ENCODE data around the gene C2orf68.
A peak's percentile ranks its signal among the peaks of the same experiment; 100 is the strongest.
"Not testable (repeated sequence)": the region's sequence is repeated elsewhere in the genome, so short reads cannot be mapped to it uniquely, and the experiment has no call there.

C2orf68 gene

DNA sequence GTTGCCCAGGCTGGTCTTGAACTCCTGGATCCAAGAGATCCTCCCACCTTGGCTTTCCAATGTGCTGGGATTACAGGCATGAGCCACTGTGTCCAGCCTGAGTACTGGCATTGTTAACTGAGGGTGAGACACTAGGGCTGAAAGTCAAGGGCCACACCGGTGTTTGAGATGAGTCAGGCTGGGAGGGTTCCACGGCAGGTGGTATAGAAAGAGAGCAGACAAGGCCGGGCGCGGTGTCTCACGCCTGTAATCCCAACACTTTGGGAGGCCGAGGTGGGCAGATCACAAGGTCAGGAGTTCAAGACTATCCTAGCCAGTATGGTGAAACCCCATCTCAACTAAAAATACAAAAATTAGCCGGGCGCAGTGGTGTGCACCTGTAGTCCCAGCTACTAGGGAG is 19.6 kb downstream of the C2orf68 start:
- H3K27me3 Mint-ChIP-seq; ATAC-seq (replicated peaks; ENCODE audit: extremely low read depth, poor library complexity, severe bottlenecking); H3K4me3 Mint-ChIP-seq; H3K9me3 Mint-ChIP-seq; H3K27ac Mint-ChIP-seq (ENCODE audit: low read depth); DNase-seq (ENCODE audit: low spot score in 2 of 2); H3K36me3 Mint-ChIP-seq (ENCODE audit: insufficient read depth): not testable (repeated sequence)
- H3K4me1 Mint-ChIP-seq = peaks cover 64% of the 10 kb centered on the region

DNA sequence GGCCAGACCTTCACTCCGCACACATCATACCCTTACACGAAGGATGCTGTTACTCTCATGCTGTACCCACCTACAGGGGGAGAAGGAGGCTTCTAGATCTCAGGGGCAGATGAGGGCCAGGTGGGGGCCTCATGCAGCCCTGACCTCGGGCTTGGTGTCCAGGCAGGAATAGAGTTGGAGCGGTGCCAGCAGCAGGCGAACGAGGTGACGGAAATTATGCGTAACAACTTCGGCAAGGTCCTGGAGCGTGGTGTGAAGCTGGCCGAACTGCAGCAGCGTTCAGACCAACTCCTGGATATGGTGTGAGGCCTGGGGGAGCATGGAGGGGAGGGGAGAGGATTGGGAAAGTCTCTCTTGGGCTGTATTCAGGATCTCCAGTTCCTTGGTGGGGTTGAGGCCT is 20.3 kb downstream of the C2orf68 start:
- Mint-ChIP-seq H3K27ac (ENCODE audit: low read depth) (no peak overlapping the region), H3K9me3 (no peaks in the 10 kb centered on the region), H3K4me3 (no peak overlapping the region), H3K36me3 (ENCODE audit: insufficient read depth) (peaks cover 8% of the 10 kb centered on the region), H3K4me1 (peaks cover 56% of the 10 kb centered on the region), H3K27me3 (no peaks in the 10 kb centered on the region)
- no peak for DNase-seq (ENCODE audit: low spot score in 2 of 2)
- ATAC-seq (replicated peaks; ENCODE audit: extremely low read depth, poor library complexity, severe bottlenecking) = no peak

DNA sequence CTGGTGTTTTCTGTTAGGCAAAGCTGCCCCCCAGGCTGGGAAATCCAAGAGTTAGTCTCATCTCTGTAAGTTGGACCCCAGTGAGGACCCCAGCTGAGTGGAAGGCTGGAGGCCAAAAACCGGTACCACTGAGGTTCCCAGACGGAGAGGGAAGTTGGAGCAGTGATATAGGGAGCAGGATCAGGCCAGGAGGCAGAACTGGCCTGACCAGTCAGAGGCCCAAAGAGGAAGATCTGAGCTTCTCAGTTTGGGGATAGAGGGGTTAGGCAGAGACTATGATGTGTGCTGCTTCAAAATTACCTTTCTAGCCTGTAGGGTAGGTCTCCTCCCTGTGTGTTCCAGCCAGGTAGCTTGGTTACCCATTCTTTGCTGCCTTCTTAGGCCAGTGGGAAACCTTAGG is 20.9 kb downstream of the C2orf68 start:
- H3K4me1 Mint-ChIP-seq = peaks cover 51% of the 10 kb centered on the region

DNA sequence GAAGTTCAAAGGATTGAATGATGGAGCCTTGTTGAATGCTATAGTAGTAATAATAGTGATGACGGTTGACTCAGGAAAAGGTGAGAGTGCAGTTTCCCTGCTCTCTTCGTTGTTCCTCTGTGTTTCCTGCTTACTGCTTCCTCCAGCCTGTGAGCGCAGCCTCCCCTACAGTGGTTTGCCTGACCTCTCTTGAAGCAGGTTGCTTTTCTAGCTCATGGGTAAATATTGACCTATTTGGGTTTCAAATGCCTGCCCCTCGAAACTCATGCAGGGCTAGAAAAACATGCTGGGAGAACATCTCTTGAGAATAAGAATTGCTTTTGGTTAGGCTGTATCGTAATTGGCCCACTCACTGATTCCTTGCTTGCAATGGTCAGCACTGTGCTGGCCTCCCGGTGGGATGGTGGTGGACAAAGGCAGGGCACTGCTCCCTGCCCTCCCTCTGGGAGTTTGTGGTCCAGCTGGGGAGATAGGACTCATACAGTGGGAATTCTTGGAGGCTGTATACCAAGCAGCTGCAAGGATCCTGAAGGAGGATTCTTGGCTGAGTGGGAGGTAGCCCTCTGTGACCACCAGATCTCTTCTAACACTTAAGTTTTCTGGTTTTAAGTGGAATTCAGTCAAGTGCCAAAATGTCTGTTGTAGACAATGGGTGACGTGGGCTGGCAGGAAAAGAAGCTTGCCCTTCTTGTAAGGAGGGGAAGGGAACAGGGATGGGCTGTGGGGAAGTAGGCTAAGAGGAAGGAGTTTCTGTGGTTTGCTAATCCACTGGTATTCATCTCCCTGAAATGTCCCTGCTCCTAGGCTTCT is 21.7 kb downstream of the C2orf68 start:
- DNase-seq (ENCODE audit: low spot score in 2 of 2) = no peak
- H3K27ac Mint-ChIP-seq (ENCODE audit: low read depth) = no peak overlapping the region

More for the DNA sequence above, 20.9 kb downstream of the C2orf68 start:
- DNase-seq (ENCODE audit: low spot score in 2 of 2) (no peak), ATAC-seq (replicated peaks; ENCODE audit: extremely low read depth, poor library complexity, severe bottlenecking) (no peak)
- no peaks in the 10 kb centered on the region for H3K27me3 Mint-ChIP-seq
- H3K9me3 Mint-ChIP-seq = no peaks in the 10 kb centered on the region
- H3K36me3 Mint-ChIP-seq (ENCODE audit: insufficient read depth) = peaks cover 7% of the 10 kb centered on the region
- no peak overlapping the region for H3K27ac Mint-ChIP-seq (ENCODE audit: low read depth)
- H3K4me3 Mint-ChIP-seq = no peak overlapping the region

DNA sequence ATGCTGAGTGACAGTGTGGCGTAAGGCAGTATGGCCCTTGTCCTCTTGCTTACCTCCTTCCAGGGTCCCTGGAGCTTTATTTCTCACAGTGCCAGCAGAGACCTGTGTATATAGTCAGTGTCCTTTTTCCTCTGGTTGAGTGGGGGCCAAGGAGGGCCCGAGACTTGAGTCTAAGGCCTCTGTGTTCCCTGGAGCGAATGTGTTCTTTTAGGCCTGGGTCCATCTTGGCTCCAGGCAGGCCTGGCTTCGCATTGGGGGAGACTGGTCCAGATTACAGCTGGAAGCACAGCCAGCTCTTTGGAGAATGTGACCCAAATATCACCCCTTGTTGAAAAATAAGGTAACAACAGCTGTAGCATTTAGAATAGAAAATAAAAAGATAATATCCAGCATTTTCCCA is 22.7 kb downstream of the C2orf68 start:
- Mint-ChIP-seq H3K4me3 (no peak overlapping the region), H3K27ac (ENCODE audit: low read depth) (peak overlapping the region; percentile 39), H3K27me3 (no peaks in the 10 kb centered on the region), H3K9me3 (no peaks in the 10 kb centered on the region), H3K36me3 (ENCODE audit: insufficient read depth) (peaks cover 4% of the 10 kb centered on the region), H3K4me1 (peaks cover 47% of the 10 kb centered on the region)
- ATAC-seq (replicated peaks; ENCODE audit: extremely low read depth, poor library complexity, severe bottlenecking) = no peak
- DNase-seq (ENCODE audit: low spot score in 2 of 2) = no peak

More for the DNA sequence above, 21.7 kb downstream of the C2orf68 start:
- no peak for ATAC-seq (replicated peaks; ENCODE audit: extremely low read depth, poor library complexity, severe bottlenecking)
- Mint-ChIP-seq H3K36me3 (ENCODE audit: insufficient read depth) (peaks cover 2% of the 10 kb centered on the region), H3K4me1 (peaks cover 51% of the 10 kb centered on the region), H3K9me3 (no peaks in the 10 kb centered on the region), H3K27me3 (no peaks in the 10 kb centered on the region), H3K4me3 (no peak overlapping the region)

DNA sequence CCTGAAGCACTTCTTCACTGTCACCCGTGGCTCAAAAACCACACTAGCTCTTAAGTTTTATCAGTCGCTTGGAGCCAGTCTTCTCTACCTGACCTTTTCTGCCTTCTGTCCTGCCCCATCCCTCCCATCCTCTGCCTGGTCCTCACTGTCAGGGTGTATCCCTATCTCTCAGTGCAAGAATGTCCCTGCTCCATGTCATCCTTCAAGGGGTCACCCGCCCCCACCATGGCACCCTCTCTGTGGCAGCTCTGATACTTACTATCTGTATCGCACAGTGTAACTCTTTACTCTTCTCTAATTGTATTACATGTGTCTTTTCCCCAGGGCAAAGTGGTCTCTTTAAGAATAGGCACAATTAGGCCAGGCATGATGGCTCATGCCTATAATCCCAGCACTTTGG is 23.2 kb downstream of the C2orf68 start:
- Mint-ChIP-seq H3K4me3 (no peak overlapping the region), H3K9me3 (no peaks in the 10 kb centered on the region), H3K27ac (ENCODE audit: low read depth) (peak overlapping the region; percentile 39), H3K27me3 (no peaks in the 10 kb centered on the region), H3K4me1 (peaks cover 45% of the 10 kb centered on the region), H3K36me3 (ENCODE audit: insufficient read depth) (peaks cover 4% of the 10 kb centered on the region)
- ATAC-seq (replicated peaks; ENCODE audit: extremely low read depth, poor library complexity, severe bottlenecking) = no peak
- DNase-seq (ENCODE audit: low spot score in 2 of 2) = no peak

DNA sequence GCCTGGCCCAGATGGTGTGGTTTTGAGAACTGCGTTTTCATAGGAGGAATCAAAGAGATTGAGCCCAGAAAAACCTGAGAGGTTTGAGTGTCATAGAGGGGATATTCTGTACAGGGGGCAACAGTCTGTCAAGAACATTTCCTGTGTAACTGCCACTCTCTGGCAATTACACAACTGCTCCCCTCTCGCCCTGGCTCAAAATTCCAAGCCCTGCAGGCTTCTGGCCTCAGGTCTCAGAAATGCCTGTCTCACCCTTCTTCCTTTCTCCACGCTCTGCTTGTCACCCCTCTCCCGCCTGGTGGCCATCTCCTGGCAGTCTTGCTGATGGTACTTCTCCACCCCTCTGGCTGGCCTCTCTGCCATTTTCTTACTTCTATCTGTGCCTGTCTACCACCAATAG is 23.6 kb downstream of the C2orf68 start:
- Mint-ChIP-seq H3K27me3 (no peaks in the 10 kb centered on the region), H3K36me3 (ENCODE audit: insufficient read depth) (peaks cover 4% of the 10 kb centered on the region), H3K4me1 (peaks cover 48% of the 10 kb centered on the region), H3K4me3 (no peak overlapping the region), H3K27ac (ENCODE audit: low read depth) (peak overlapping the region; percentile 39), H3K9me3 (no peaks in the 10 kb centered on the region)
- DNase-seq (ENCODE audit: low spot score in 2 of 2) = no peak
- ATAC-seq (replicated peaks; ENCODE audit: extremely low read depth, poor library complexity, severe bottlenecking) = no peak

DNA sequence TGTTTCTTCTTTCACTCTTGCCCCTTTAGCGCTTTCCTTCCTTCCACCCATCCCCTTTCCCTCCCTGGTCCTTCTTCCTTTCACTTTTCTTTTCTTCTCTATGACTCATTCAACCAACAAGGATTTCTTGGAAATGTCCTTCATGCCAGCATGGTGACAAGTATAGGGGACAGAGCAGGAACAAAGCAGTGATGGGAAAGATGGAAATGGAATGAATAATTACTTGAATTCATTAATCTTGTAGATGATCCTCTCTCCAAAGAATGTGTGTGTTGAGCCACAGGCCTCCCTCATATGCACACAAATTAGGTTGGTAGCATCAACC is 26.1 kb downstream of the C2orf68 start:
- DNase-seq (ENCODE audit: low spot score in 2 of 2) (no peak), ATAC-seq (replicated peaks; ENCODE audit: extremely low read depth, poor library complexity, severe bottlenecking) (no peak)
- Mint-ChIP-seq H3K27ac (ENCODE audit: low read depth) (peak overlapping the region; percentile 93), H3K9me3 (no peaks in the 10 kb centered on the region), H3K36me3 (ENCODE audit: insufficient read depth) (peaks cover 19% of the 10 kb centered on the region), H3K27me3 (no peaks in the 10 kb centered on the region), H3K4me3 (peak overlapping the region; percentile 80), H3K4me1 (peaks cover 56% of the 10 kb centered on the region)

DNA sequence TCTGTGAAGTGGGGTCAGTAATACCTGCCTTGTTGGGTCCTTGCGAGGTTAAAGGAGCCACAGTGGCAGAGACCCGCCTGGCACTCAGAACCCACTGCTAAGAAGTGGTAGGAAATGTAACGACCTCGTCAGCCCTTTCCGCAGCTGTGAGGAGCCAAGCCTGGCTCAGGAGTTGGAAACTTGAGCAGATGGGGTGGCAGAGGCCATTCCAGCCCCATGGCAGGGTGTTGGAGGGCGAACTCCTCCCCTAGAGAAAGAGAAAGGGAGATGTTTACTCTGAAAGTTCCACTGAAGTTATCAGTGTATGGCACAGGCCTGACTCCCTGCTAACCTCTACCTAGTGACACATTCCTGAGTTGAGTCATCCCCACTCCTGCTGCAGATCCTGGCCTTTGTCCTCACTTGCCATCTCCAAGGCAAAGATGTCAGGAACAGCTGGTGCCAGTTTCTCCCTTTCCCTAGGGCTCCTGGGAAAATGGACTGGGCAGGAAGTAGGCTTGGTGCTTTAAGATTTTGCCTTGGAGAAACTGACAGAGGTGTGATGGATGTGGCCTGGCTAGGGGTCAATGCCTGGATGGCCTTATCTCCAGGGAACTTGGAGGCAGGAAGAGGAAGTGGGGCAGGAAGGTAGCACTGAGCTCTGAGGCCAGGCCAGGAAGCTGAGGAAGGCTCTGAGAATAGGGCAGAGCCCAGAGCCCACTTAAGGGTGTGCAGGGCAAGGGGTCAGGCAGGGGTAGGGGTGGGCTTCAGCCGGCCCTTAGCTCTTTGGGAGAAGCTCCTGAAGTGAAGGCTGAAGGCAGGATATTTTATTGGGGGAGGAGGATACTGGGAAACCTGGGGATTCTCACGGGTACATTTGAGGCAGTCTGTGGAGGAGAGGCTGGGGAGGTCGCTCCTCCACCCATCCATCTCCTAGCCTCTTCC is 26.7 kb downstream of the C2orf68 start:
- DNase-seq (ENCODE audit: low spot score in 2 of 2) = no peak
- H3K4me3 Mint-ChIP-seq = peak overlapping the region; percentile 80
- no peaks in the 10 kb centered on the region for H3K9me3 Mint-ChIP-seq
- H3K27me3 Mint-ChIP-seq = no peaks in the 10 kb centered on the region
- peak overlapping the region; percentile 93 for H3K27ac Mint-ChIP-seq (ENCODE audit: low read depth)
- peaks cover 25% of the 10 kb centered on the region for H3K36me3 Mint-ChIP-seq (ENCODE audit: insufficient read depth)
- peak; percentile 50 for ATAC-seq (replicated peaks; ENCODE audit: extremely low read depth, poor library complexity, severe bottlenecking)
- H3K4me1 Mint-ChIP-seq = peaks cover 54% of the 10 kb centered on the region

DNA sequence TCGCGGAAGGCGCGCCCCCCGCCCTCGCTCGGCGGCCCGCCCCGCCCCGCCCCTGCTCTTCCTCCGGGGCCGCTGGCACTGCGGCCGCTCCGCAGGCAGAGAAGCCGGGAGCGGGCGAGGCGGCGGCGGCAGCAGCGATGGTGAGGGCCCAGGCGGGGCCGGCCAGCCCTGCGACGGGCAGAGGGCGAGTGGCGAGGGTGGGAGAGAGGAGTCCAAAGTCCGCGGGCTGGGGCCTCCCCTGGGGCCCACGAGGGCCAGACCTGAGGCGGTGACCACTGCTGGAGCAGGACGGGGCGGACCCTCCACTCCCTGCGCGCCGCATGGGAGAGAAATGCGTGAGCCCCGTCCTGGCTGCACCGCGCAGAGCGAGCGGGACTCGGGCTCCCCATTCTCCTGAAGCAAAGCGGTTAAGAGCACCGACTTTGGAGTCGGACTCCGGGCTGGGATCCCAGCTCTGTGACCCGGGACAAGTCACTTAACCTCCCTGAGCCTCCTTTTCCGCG is 27.5 kb downstream of the C2orf68 start, which contains the start of gene VAMP5:
VAMP5 (plus strand) TSS at position 78 of the 503 bp plus-strand sequence; CDS start at position 138, 60 bp downstream.
- Mint-ChIP-seq H3K4me1 (peaks cover 57% of the 10 kb centered on the region), H3K27me3 (no peaks in the 10 kb centered on the region), H3K4me3 (peak within 1 kb of the TSS; percentile 80), H3K9me3 (no peaks in the 10 kb centered on the region), H3K36me3 (ENCODE audit: insufficient read depth) (peaks cover 26% of the 10 kb centered on the region), H3K27ac (ENCODE audit: low read depth) (peak within 1 kb of the TSS; percentile 93)
- peak; percentile 55 for ATAC-seq (replicated peaks; ENCODE audit: extremely low read depth, poor library complexity, severe bottlenecking)
- DNase-seq (ENCODE audit: low spot score in 2 of 2) = no peak

DNA sequence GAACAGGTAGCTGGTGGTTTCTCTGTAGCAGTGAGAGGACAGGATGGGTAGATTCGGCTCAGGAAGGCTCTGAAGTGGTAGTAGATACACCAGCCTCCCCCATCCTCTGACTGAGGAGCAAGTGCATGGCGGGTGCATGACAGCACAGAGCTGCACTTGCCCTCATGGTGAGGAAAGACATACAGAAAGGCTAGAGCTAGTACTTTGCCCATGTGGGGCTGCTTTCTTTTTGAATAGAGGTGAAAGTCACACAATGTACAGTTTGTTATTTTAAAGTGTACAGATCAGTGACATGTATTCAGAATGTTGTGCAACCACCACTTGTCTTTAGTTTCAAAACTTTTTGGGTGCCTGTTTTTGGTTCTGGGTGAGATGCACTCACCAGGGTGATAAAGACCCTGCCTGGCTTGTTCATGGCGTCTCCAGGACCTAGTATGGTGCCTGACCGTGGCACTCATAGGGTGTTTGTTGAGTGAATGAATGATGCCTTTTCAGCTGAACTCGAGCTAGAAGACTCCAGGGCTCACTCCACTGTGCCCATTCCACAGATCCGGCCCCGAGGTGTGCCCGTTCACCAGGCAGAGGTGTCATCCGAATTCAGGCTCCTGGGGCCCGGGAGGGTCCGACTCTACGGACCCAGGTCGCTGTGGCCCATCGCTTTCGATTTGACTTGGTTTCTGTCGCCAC is 28.1 kb downstream of the C2orf68 start:
- peak; percentile 50 for ATAC-seq (replicated peaks; ENCODE audit: extremely low read depth, poor library complexity, severe bottlenecking)
- H3K36me3 Mint-ChIP-seq (ENCODE audit: insufficient read depth) = peaks cover 28% of the 10 kb centered on the region
- H3K27me3 Mint-ChIP-seq = no peaks in the 10 kb centered on the region
- H3K4me1 Mint-ChIP-seq = peaks cover 60% of the 10 kb centered on the region
- H3K27ac Mint-ChIP-seq (ENCODE audit: low read depth) = peak overlapping the region; percentile 74
- peak overlapping the region; percentile 80 for H3K4me3 Mint-ChIP-seq
- no peaks in the 10 kb centered on the region for H3K9me3 Mint-ChIP-seq
- DNase-seq (ENCODE audit: low spot score in 2 of 2) = no peak

DNA sequence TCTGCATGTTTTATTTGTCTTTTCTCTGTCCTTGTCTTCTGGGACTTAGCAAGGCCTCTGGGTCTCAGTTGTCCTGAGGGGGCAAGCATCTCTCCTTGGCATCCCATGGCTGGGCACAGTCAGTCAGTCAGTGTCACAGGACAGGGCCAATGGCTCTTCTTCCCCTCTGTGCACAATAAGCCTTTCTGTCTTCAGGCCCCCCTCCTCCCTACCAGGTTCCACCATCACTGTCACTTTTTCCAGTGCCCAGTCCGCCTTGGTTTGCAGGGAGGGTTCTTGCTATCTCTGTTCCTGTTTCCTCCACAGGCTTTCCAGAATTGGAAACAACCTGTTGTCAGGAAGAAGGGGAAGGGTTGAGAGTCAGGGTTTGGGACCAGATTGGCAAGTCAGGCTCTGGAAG is 29.4 kb downstream of the C2orf68 start:
- ATAC-seq (replicated peaks; ENCODE audit: extremely low read depth, poor library complexity, severe bottlenecking) = no peak
- H3K4me3 Mint-ChIP-seq = peak overlapping the region; percentile 31
- peaks cover 33% of the 10 kb centered on the region for H3K36me3 Mint-ChIP-seq (ENCODE audit: insufficient read depth)
- H3K27me3 Mint-ChIP-seq = no peaks in the 10 kb centered on the region
- peak overlapping the region; percentile 48 for H3K27ac Mint-ChIP-seq (ENCODE audit: low read depth)
- no peaks in the 10 kb centered on the region for H3K9me3 Mint-ChIP-seq
- DNase-seq (ENCODE audit: low spot score in 2 of 2) = no peak
- H3K4me1 Mint-ChIP-seq = peaks cover 58% of the 10 kb centered on the region
